IPS-20b (cell line): ENCODE data around the gene TMEM119.

Source experiments
- H3K27ac ChIP-seq: one replicate; pipeline ENCODE4 v1.5.1; 2013; ENCODE audit warnings: low read length
- H3K27me3 ChIP-seq: 2 replicates; pipeline ENCODE4 v1.6.1; 2013; ENCODE audit warnings: mild to moderate bottlenecking, low read length, inconsistent platforms; ENCODE audit not compliant: insufficient read depth
- H3K36me3 ChIP-seq: 2 replicates; pipeline ENCODE4 v1.6.1; 2013; ENCODE audit warnings: low read depth, mild to moderate bottlenecking, inconsistent platforms, low read length, moderate library complexity; ENCODE audit not compliant: insufficient read depth
- H3K4me1 ChIP-seq: 2 replicates; pipeline ENCODE4 v1.6.1; 2013; ENCODE audit warnings: mild to moderate bottlenecking, control low read depth, inconsistent platforms, low read length, moderate library complexity; ENCODE audit not compliant: insufficient read depth
- H3K4me3 ChIP-seq: 2 replicates; pipeline ENCODE4 v1.5.1; 2013; ENCODE audit warnings: mild to moderate bottlenecking, low read length, inconsistent platforms
- H3K9ac ChIP-seq: 2 replicates; pipeline ENCODE4 v1.6.1; 2013; ENCODE audit warnings: low read depth, mild to moderate bottlenecking, inconsistent platforms, low read length, moderate library complexity
- H3K9me3 ChIP-seq: 2 replicates; pipeline ENCODE4 v1.6.1; 2013; ENCODE audit warnings: mild to moderate bottlenecking, low read depth, low read length, inconsistent platforms; ENCODE audit not compliant: insufficient read depth

The TMEM119 gene

GRCh38 chr12:108630481-108631207 lies 32.8 kb upstream of the TMEM119 start:
- H3K27me3 ChIP-seq = no peaks in the 10 kb centered on the region
- H3K4me1 ChIP-seq = peaks cover 16% of the 10 kb centered on the region

DNA sequence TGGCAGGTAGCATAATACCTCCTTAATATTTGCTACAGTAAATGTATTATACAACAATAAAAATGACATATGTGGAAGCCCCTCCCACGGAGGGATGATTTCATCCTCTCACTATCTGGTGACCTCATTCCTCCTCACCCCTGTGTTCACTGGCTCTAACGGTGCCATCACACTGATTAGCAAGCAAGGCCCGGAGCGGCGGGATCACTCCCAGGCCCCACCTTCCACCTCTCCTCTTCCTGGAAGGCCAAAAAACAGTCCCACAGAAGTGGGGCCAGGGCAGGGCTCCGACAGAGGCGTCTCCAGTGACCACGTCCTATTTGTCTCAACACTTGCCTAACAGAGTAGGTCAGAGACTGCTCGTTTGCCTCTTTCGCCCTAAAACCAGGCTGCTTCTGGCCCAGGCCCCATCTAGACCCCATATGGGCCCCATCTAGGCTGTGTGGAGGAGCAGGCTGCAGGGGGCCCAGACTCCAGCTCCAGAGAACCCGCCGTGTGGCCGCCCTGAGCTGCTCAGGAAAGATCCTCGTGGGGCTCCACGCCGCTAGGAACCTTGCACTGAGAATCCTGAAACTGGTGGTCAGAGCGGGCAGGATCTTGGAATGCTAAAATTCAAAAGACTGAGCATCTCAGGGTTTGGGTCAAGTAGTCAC lies 32.1 kb upstream of the TMEM119 start:
- Histone ChIP-seq H3K4me1 (peaks cover 16% of the 10 kb centered on the region), H3K4me3 (no peak overlapping the region), H3K27me3 (no peaks in the 10 kb centered on the region), H3K36me3 (no peaks in the 10 kb centered on the region), H3K27ac (no peak overlapping the region), H3K9ac (no peak overlapping the region), H3K9me3 (no peaks in the 10 kb centered on the region)

More at GRCh38 chr12:108630481-108631207, 32.8 kb upstream of the TMEM119 start:
- no peak overlapping the region for H3K9ac ChIP-seq
- H3K4me3 ChIP-seq = no peak overlapping the region
- H3K27ac ChIP-seq = no peak overlapping the region
- no peaks in the 10 kb centered on the region for H3K36me3 ChIP-seq
- H3K9me3 ChIP-seq = no peaks in the 10 kb centered on the region

- H3K36me3 ChIP-seq = no peaks in the 10 kb centered on the region
- H3K4me1 ChIP-seq = peaks cover 12% of the 10 kb centered on the region
- H3K27me3 ChIP-seq = no peaks in the 10 kb centered on the region
- no peak overlapping the region for H3K27ac ChIP-seq
- no peak overlapping the region for H3K4me3 ChIP-seq
- H3K9me3 ChIP-seq = no peaks in the 10 kb centered on the region
- H3K9ac ChIP-seq = no peak overlapping the region; the same call in 1 of the 2 replicates
Measured at GRCh38 chr12:108629151-108629550, 31.3 kb upstream of the TMEM119 start.

- no peak overlapping the region for H3K4me3 ChIP-seq
- no peak overlapping the region for H3K9ac ChIP-seq
- H3K27ac ChIP-seq = no peak overlapping the region
- no peaks in the 10 kb centered on the region for H3K27me3 ChIP-seq
- H3K4me1 ChIP-seq = peaks cover 8% of the 10 kb centered on the region
- no peaks in the 10 kb centered on the region for H3K36me3 ChIP-seq
- no peaks in the 10 kb centered on the region for H3K9me3 ChIP-seq
Measured at GRCh38 chr12:108627134-108627920, 29.4 kb upstream of the TMEM119 start.

- peaks cover 8% of the 10 kb centered on the region for H3K4me1 ChIP-seq
- no peak overlapping the region for H3K27ac ChIP-seq
- H3K27me3 ChIP-seq = no peaks in the 10 kb centered on the region
Measured at GRCh38 chr12:108625228-108625627, 27.3 kb upstream of the TMEM119 start.

DNA sequence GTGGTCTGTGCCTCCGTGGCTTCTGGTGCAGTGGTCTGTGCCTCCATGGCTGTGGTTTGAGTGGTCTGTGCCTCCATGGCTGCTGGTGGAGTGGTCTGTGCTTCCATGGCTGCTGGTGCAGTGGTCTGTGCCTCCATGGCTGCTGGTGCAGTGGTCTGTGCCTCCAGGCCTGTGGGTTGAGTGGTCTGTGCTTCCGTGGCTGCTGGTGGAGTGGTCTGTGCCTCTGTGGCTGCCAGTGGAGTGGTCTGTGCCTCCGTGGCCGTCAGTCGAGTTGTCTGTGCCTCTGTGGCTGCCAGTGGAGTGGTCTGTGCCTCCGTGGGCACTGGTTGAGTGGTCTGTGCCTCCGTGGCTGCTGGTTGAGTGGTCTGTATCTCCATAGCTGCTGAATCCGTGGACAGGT lies 25.7 kb upstream of the TMEM119 start:
- H3K27ac ChIP-seq = no peak overlapping the region
- no peaks in the 10 kb centered on the region for H3K9me3 ChIP-seq
- H3K27me3 ChIP-seq = no peaks in the 10 kb centered on the region
- no peaks in the 10 kb centered on the region for H3K36me3 ChIP-seq
- no peak overlapping the region for H3K9ac ChIP-seq
- no peak overlapping the region for H3K4me3 ChIP-seq
- peaks cover 8% of the 10 kb centered on the region for H3K4me1 ChIP-seq

More at GRCh38 chr12:108625228-108625627, 27.3 kb upstream of the TMEM119 start:
- Histone ChIP-seq H3K36me3 (no peaks in the 10 kb centered on the region), H3K4me3 (no peak overlapping the region), H3K9ac (no peak overlapping the region), H3K9me3 (no peaks in the 10 kb centered on the region)

GRCh38 chr12:108622921-108623514 lies 25.1 kb upstream of the TMEM119 start:
- H3K9ac ChIP-seq = no peak overlapping the region
- H3K4me1 ChIP-seq = peaks cover 8% of the 10 kb centered on the region

DNA sequence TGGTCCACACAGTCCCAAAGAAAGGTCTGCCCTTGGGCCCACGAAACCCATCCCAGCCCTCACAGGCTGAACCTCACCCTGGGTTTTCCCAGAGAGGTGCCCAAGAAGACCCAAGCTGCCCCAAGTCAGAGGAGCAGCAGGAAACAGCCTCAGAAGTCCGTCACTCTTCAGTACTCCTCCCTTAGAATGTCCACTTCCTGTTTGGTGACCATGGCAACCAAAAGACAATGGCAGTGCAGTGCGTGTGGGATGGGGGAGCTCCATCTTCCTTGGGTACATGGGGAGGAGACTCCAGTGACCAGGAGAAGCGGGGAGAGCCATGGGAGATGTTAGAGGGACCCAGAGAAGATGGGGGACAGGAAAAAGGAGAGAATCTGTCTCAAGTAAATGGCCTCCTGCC lies 24.5 kb upstream of the TMEM119 start:
- Histone ChIP-seq H3K4me1 (peaks cover 8% of the 10 kb centered on the region), H3K9ac (no peak overlapping the region), H3K4me3 (no peak overlapping the region), H3K9me3 (no peaks in the 10 kb centered on the region), H3K27me3 (no peaks in the 10 kb centered on the region), H3K27ac (peak overlapping the region; percentile 66), H3K36me3 (no peaks in the 10 kb centered on the region)

More at GRCh38 chr12:108622921-108623514, 25.1 kb upstream of the TMEM119 start:
- Histone ChIP-seq H3K9me3 (no peaks in the 10 kb centered on the region), H3K36me3 (no peaks in the 10 kb centered on the region), H3K27ac (no peak overlapping the region), H3K27me3 (no peaks in the 10 kb centered on the region), H3K4me3 (no peak overlapping the region)

DNA sequence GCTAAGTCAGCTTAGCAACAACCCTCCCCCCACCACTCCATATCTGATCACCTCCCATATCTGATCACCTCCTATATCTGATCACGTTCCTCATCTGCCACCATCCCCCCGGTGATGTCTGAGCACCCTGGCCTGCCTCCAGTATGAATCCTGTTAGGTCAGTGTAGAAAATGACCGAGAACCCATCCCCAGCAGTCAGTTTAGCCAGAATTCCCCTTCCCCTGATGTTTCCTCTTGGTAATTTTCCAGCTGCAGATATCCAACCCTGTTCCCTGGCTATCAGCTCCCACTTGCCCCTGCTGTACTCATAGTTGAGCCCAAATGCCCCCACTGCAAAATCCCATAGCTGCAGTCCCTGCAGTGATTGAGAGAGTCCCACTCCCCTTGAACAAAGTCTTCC lies 23.3 kb upstream of the TMEM119 start:
- Histone ChIP-seq H3K9ac (no peak overlapping the region), H3K4me1 (peaks cover 8% of the 10 kb centered on the region), H3K9me3 (no peaks in the 10 kb centered on the region), H3K27me3 (no peaks in the 10 kb centered on the region), H3K4me3 (no peak overlapping the region), H3K36me3 (no peaks in the 10 kb centered on the region), H3K27ac (no peak overlapping the region)

DNA sequence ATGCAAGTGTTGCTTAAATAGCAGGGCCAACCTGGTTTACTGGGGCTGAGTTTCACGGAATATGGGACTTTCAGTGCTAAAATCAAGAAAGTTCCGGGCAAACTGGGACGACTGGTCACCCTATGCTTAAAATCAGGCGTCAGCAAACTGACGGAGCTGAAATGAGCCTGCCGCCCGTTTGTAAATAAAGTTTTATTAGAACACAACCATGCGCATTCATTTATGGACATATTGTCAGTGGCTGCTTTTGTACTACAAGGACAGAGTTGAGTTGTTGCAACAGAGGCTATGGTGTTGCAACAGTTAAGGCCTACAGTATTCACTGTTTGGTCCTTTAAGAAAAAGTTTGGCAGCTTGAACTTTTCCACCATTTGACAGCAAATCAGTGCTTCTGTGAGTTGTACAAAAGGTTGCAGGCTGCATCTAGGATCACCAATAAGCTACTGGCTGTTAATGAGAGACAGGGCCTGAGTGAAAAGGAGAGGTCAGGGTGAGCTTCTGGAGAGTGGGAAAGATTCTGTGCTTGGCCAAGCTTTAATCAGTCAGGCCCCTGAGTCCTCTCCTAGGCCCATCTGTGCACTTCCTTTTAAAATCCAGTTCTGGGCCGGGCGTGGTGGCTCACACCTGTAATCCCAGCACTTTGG lies 22.5 kb upstream of the TMEM119 start:
- H3K9ac ChIP-seq = no peak overlapping the region
- no peak overlapping the region for H3K27ac ChIP-seq
- H3K27me3 ChIP-seq = no peaks in the 10 kb centered on the region
- no peaks in the 10 kb centered on the region; the same call in 1 of the 2 replicates for H3K9me3 ChIP-seq
- H3K4me3 ChIP-seq = no peak overlapping the region
- no peaks in the 10 kb centered on the region for H3K36me3 ChIP-seq
- peaks cover 4% of the 10 kb centered on the region; the same call in 1 of the 2 replicates for H3K4me1 ChIP-seq
